Choroid plexus epithelial cell (primary cell): ENCODE results near the gene GTSE1.

Source experiments
- DNase-seq: peaks from one replicate; pipeline ENCODE4 v3.0.0-alpha.2; 2010; ENCODE audit warnings: low read depth
- H3K4me3 ChIP-seq: 2 replicates; pipeline ENCODE4 v1.5.1; 2011; ENCODE audit warnings: low read depth, mild to moderate bottlenecking, control low read depth, low read length, moderate library complexity
- CTCF ChIP-seq: conservative IDR thresholded peaks from 2 replicates; pipeline ENCODE4 v1.5.1; 2011; ENCODE audit warnings: low read depth, mild to moderate bottlenecking, control low read depth, inconsistent platforms, low read length, moderate library complexity

Gene GTSE1

GRCh38 chr22:46275455-46276122 lies 21.1 kb upstream of the GTSE1 start:
- no peak for DNase-seq
- H3K4me3 ChIP-seq = no peak overlapping the region
- no peak for TF ChIP-seq CTCF

- TF ChIP-seq CTCF = no peak
- H3K4me3 ChIP-seq = no peak overlapping the region
- no peak for DNase-seq
Measured at GRCh38 chr22:46276563-46276962, 20.1 kb upstream of the GTSE1 start.

- TF ChIP-seq CTCF = no peak
- H3K4me3 ChIP-seq = no peak overlapping the region
- no peak for DNase-seq
Measured at GRCh38 chr22:46278656-46279645, 17.7 kb upstream of the GTSE1 start.

- no peak for DNase-seq
- TF ChIP-seq CTCF = no peak
- no peak overlapping the region for H3K4me3 ChIP-seq
Measured at GRCh38 chr22:46280063-46280817, 16.4 kb upstream of the GTSE1 start.

- no peak for DNase-seq
- no peak for TF ChIP-seq CTCF
- no peak overlapping the region for H3K4me3 ChIP-seq
Measured at GRCh38 chr22:46280999-46281623, 15.6 kb upstream of the GTSE1 start.

- no peak for DNase-seq
- no peak for TF ChIP-seq CTCF
- H3K4me3 ChIP-seq = no peak overlapping the region
Measured at GRCh38 chr22:46281866-46282678, 14.6 kb upstream of the GTSE1 start.
